Stomach (tissue), 4 donors: ENCODE measurements around the gene EHD2.

Experiments
- CTCF ChIP-seq, 7 experiments: fragments of 450-650 bp in 4 of 7; fragments of 200-600 bp in 3 of 7; sonication (generic) in 3 of 7; IDR thresholded peaks; one replicate each; pipeline ENCODE4 v1.5.1; 2016 to 2019; ENCODE audit warnings: antibody characterized with exemption in 7 of 7, control low read depth in 2 of 7, mild to moderate bottlenecking in 1 of 7
- EP300 ChIP-seq: sonication (generic); formaldehyde crosslinking; IDR thresholded peaks from one replicate; pipeline ENCODE4 v1.6.1; 2017; ENCODE audit warnings: antibody characterized with exemption
- POLR2A ChIP-seq, 4 donors: fragments of 450-650 bp; IDR thresholded peaks; one replicate each; pipeline ENCODE4 v1.6.1; 2016; ENCODE audit warnings: antibody characterized with exemption in 4 of 4, control low read depth in 2 of 4, mild to moderate bottlenecking in 1 of 4, moderate library complexity in 1 of 4
- POLR2AphosphoS5 ChIP-seq, 3 donors: sonication (generic); formaldehyde crosslinking; IDR thresholded peaks; one replicate each; pipeline ENCODE4 v1.6.1; 2016; ENCODE audit warnings: antibody characterized with exemption in 3 of 3

- TF ChIP-seq POLR2A (IDR thresholded peaks at IDR 0.05) (no peak), CTCF (IDR thresholded peaks at IDR 0.05) (no peak), EP300 (no peak), POLR2AphosphoS5 (IDR thresholded peaks at IDR 0.05) (no peak)
Observed at GRCh38 chr19:47674548-47674947, 38.7 kb upstream of the EHD2 start.
